Airway epithelial cell (primary cell): Measurements from ENCODE around the gene CD40LG. TPM values are rescaled to one million over a fixed set of nuclear protein-coding genes. Genes with fewer than 3 reads are reported as not detected.

ENCODE experiments used
- total RNA-seq: library from RNA; depleted of rRNA; stranded (reverse); fragments of >200 nt; gene quantifications from 2 replicates; pipeline ENCODE4 v1.2.3, GENCODE V29; 2015

The CD40LG gene
- not detected in 2 replicates for total RNA-seq

DNA sequence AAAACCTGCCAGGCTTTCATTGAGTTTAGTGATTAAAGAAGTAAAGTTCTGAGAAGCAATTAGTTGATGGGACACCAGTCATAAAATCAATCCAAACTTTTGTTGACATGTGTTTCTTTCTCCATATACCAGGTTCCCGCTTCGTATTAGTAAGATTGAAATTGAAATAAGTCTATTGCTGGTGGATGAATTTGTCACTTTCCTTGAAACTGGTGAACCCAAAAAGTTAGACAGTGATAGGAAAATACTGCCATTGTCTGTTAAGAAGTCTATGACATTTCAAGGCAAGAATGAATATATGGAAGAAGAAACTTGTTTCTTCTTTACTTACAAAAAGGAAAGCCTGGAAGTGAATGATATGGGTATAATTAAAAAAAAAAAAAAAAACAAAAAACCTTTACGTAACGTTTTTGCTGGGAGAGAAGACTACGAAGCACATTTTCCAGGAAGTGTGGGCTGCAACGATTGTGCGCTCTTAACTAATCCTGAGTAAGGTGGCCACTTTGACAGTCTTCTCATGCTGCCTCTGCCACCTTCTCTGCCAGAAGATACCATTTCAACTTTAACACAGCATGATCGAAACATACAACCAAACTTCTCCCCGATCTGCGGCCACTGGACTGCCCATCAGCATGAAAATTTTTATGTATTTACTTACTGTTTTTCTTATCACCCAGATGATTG is at the start of gene CD40LG:
Gene CD40LG, plus strand, starts transcription at position 482 of the 684 bp plus-strand sequence. Its CDS starts 91 bp downstream, at position 573.

Other genes starting within 250 kb of the CD40LG start
- not detected in 2 replicates for gene BRS3, start 160.2 kb upstream of the CD40LG start, total RNA-seq
- gene HTATSF1, start 150.6 kb upstream of the CD40LG start, total RNA-seq, result 29.4 and 35.0 TPM in 2 replicates
- gene VGLL1, start 115.9 kb upstream of the CD40LG start, total RNA-seq, result 6.8 and 10.7 TPM in 2 replicates
- gene ARHGEF6, start 132.8 kb downstream of the CD40LG start, total RNA-seq, result 0.05 and 0.42 TPM in 2 replicates
- 192 and 196 TPM in 2 replicates for gene RBMX, start 232.6 kb downstream of the CD40LG start, total RNA-seq